GM08714 (cell line): ENCODE measurements around the gene ATP5MC2.
A peak's percentile ranks its signal among the peaks of the same experiment; 100 is the strongest.

ENCODE experiments used
- H3K4me3 ChIP-seq: fragments of 200-500 bp; sonication (Bioruptor generic); 2 replicates; pipeline ENCODE4 v1.5.1; 2014; ENCODE audit warnings: mild to moderate bottlenecking, low read length, inconsistent platforms
- ZNF274 ChIP-seq: IDR thresholded peaks from 2 replicates; pipeline ENCODE4 v1.6.1; 2012; ENCODE audit warnings: mild to moderate bottlenecking, low read depth, low read length

Gene ATP5MC2

GRCh38 chr12:53622724-53623123, 53.2 kb downstream of the ATP5MC2 start:
- H3K4me3 ChIP-seq, result no peak overlapping the region
- no peak for TF ChIP-seq ZNF274

DNA sequence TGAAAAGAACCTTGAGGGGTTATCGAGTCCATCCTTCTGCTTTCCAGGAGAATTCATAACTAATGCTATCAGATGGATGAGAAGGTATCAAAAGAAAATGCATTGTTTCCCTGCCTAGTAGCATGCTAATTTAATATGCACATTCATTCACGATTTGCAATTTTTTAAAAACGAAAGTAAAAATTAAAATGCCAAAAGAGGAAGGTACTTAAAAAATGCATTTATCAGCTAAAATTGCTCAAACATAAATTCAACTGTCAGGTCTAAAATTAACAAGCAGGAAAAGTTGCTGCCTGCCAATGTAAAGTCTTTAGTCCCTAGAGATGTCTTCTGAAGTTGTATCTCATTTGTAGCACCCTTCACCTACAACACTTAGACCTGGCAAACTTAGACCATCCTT, 57.6 kb downstream of the ATP5MC2 start:
- no peak for TF ChIP-seq ZNF274
- peak overlapping the region; percentile 66 for H3K4me3 ChIP-seq

DNA sequence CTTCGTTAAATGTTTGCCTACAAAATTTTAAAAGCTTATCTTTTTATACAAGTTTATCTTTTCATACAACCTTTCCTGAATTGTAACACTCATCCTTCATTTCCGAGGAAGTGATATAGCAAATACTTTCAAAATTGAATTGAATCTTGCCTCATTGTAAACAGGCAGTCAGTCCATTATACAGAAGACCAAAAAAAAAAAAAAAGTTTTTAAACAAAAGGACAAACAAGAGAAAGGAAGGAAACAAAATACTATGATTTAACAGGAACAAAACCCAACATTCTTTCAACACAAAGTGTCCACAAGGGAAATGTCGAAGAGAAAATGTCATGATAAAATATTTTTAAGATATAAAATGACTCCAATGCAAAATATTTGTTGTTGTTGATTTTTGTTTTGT, 58.2 kb downstream of the ATP5MC2 start:
- no peak for TF ChIP-seq ZNF274
- H3K4me3 ChIP-seq, result peak overlapping the region; percentile 66; the same call in 1 of the 2 replicates

GRCh38 chr12:53616950-53617349, 58.9 kb downstream of the ATP5MC2 start:
- no peak for TF ChIP-seq ZNF274
- no peak overlapping the region for H3K4me3 ChIP-seq
